IMR-90 (cell line): ENCODE measurements around the gene NEMP1. TPM values are rescaled to one million over a fixed set of nuclear protein-coding genes. Genes with fewer than 3 reads are reported as not detected.

Experiments
- ATAC-seq: fragments of 200-7000 bp; cut with Tn5 transposase; 2 replicates; pipeline ENCODE4 v1.9.1; 2020; ENCODE audit warnings: low read depth, mild to moderate bottlenecking, moderate library complexity
- BruUV-seq: library from RNA; stranded (reverse); fragments of 400-500 nt; replicated peaks from 2 replicates; lab custom pipeline; 2021; lab: Mats Ljungman, UMichigan
- CTCF ChIA-PET: fragments of 300-600 bp; formaldehyde crosslinking; extraction: SDS; loops from one replicate; lab custom pipeline; 2021; ENCODE audit warnings: antibody characterized with exemption; lab: Yijun Ruan, JAX
- POLR2A ChIA-PET: fragments of 300-600 bp; sonication (Branson Sonifier 250); formaldehyde crosslinking; loops from one replicate; lab custom pipeline; 2022; ENCODE audit warnings: antibody characterized with exemption; ENCODE audit not compliant: unreplicated experiment; lab: Charles Lee
- DNase-seq: peaks from one replicate; pipeline ENCODE4 v3.0.0; 2013
- H2AFZ ChIP-seq: replicated peaks from 2 replicates; pipeline ENCODE3; 2013; ENCODE audit warnings: low read length, mild to moderate bottlenecking; ENCODE audit not compliant: poor library complexity
- H2AK5ac ChIP-seq: 2 replicates; pipeline ENCODE4 v1.6.1; 2013; ENCODE audit warnings: low read depth, low read length, inconsistent platforms
- H2AK9ac ChIP-seq: replicated peaks from 2 replicates; pipeline ENCODE3; 2013; ENCODE audit warnings: mild to moderate bottlenecking, low read depth, low read length, moderate library complexity; ENCODE audit not compliant: poor library complexity
- H2BK120ac ChIP-seq: 2 replicates; pipeline ENCODE4 v1.6.1; 2013; ENCODE audit warnings: low read depth, low read length, inconsistent platforms
- H2BK15ac ChIP-seq: 3 replicates; pipeline ENCODE4 v1.6.1; 2013; ENCODE audit warnings: low read depth, low read length, inconsistent platforms
- H2BK20ac ChIP-seq: 2 replicates; pipeline ENCODE4 v1.6.1; 2013; ENCODE audit warnings: low read depth, mild to moderate bottlenecking, inconsistent platforms, low read length, moderate library complexity
- H2BK5ac ChIP-seq: 2 replicates; pipeline ENCODE4 v1.6.1; 2013; ENCODE audit warnings: mild to moderate bottlenecking, low read depth, low read length, inconsistent platforms; ENCODE audit not compliant: poor library complexity, severe bottlenecking
- H3K14ac ChIP-seq: replicated peaks from 2 replicates; pipeline ENCODE4 v1.6.1; 2013; ENCODE audit warnings: low read depth, low read length, inconsistent platforms
- H3K18ac ChIP-seq: 2 replicates; pipeline ENCODE4 v1.6.1; 2013; ENCODE audit warnings: low read depth, low read length, control low read depth
- H3K23ac ChIP-seq: 2 replicates; pipeline ENCODE4 v1.6.1; 2013; ENCODE audit warnings: low read depth, low read length, inconsistent platforms
- H3K27ac ChIP-seq: 2 replicates; pipeline ENCODE4 v1.5.1; 2013; ENCODE audit warnings: mild to moderate bottlenecking, control low read depth, low read length; ENCODE audit not compliant: insufficient read depth
- H3K27me3 ChIP-seq: 2 replicates; pipeline ENCODE4 v1.6.1; 2013; ENCODE audit warnings: low read length; ENCODE audit not compliant: control insufficient read depth, insufficient read depth
- H3K36me3 ChIP-seq: 2 replicates; pipeline ENCODE4 v1.6.1; 2013; ENCODE audit warnings: low read length, mixed read lengths; ENCODE audit not compliant: control insufficient read depth, insufficient read depth
- H3K4ac ChIP-seq: 2 replicates; pipeline ENCODE4 v1.6.1; 2013; ENCODE audit warnings: low read depth, low read length, inconsistent platforms
- H3K4me1 ChIP-seq: 2 replicates; pipeline ENCODE4 v1.6.1; 2013; ENCODE audit warnings: low read length, mixed read lengths; ENCODE audit not compliant: control insufficient read depth, insufficient read depth
- H3K4me2 ChIP-seq: 2 replicates; pipeline ENCODE4 v1.6.1; 2013; ENCODE audit warnings: low read depth, mild to moderate bottlenecking, control low read depth, low read length, moderate library complexity
- H3K4me3 ChIP-seq: 2 replicates; pipeline ENCODE4 v1.5.1; 2013; ENCODE audit warnings: low read depth, mild to moderate bottlenecking, control low read depth, low read length, moderate library complexity; ENCODE audit not compliant: insufficient read depth
- H3K56ac ChIP-seq: 2 replicates; pipeline ENCODE4 v1.6.1; 2013; ENCODE audit warnings: low read length, inconsistent platforms; ENCODE audit not compliant: insufficient read depth; ENCODE audit errors: extremely low read depth
- H3K79me1 ChIP-seq, 2 experiments: 2 replicates each; pipeline ENCODE4 v1.6.1; 2013; ENCODE audit warnings: low read length in 2 of 2, inconsistent platforms in 1 of 2, low read depth in 1 of 2
- H3K9ac ChIP-seq: 2 replicates; pipeline ENCODE4 v1.6.1; 2013; ENCODE audit warnings: low read depth, low read length, control low read depth
- H3K9me1 ChIP-seq: 2 replicates; pipeline ENCODE4 v1.6.1; 2013; ENCODE audit warnings: low read length, inconsistent platforms; ENCODE audit not compliant: insufficient read depth
- H3K9me3 ChIP-seq: 2 replicates; pipeline ENCODE4 v1.6.1; 2013; ENCODE audit warnings: low read length; ENCODE audit not compliant: control insufficient read depth, insufficient read depth
- H4K20me1 ChIP-seq: 2 replicates; pipeline ENCODE4 v1.6.1; 2013; ENCODE audit warnings: low read length, inconsistent platforms; ENCODE audit not compliant: insufficient read depth
- H4K5ac ChIP-seq: 2 replicates; pipeline ENCODE4 v1.6.1; 2013; ENCODE audit warnings: mild to moderate bottlenecking, low read depth, low read length, control low read depth
- H4K8ac ChIP-seq, 2 experiments: 2 replicates each; pipeline ENCODE4 v1.6.1; 2013; ENCODE audit warnings: low read depth in 2 of 2, low read length in 2 of 2, control low read depth in 1 of 2, inconsistent platforms in 1 of 2
- H4K91ac ChIP-seq: 2 replicates; pipeline ENCODE4 v1.6.1; 2013; ENCODE audit warnings: low read depth, low read length, inconsistent platforms; ENCODE audit not compliant: insufficient read depth
- BHLHE40 ChIP-seq: fragments of 150-350 bp; IDR thresholded peaks from 2 replicates; pipeline ENCODE4 v1.6.1; 2016; ENCODE audit warnings: mild to moderate bottlenecking, low read depth, low read length
- CEBPB ChIP-seq: IDR thresholded peaks from 2 replicates; pipeline ENCODE4 v1.6.1; 2012; ENCODE audit warnings: low read depth, low read length, improper control_type of control experiment
- FOS ChIP-seq: fragments of 150-350 bp; IDR thresholded peaks from 2 replicates; pipeline ENCODE4 v1.6.1; 2016; ENCODE audit warnings: low read depth, low read length
- POLR2A ChIP-seq: IDR thresholded peaks from 2 replicates; pipeline ENCODE4 v1.6.1; 2012; ENCODE audit warnings: mild to moderate bottlenecking, low read depth, low read length
- RCOR1 ChIP-seq: IDR thresholded peaks from 2 replicates; pipeline ENCODE4 v1.6.1; 2012; ENCODE audit warnings: mild to moderate bottlenecking, low read length, improper control_type of control experiment; ENCODE audit not compliant: insufficient replicate concordance
- RFX5 ChIP-seq: IDR thresholded peaks from 2 replicates; pipeline ENCODE4 v1.8.0; 2012; ENCODE audit warnings: low read depth, mild to moderate bottlenecking, low read length, moderate library complexity
- SMC3 ChIP-seq: fragments of 150-350 bp; IDR thresholded peaks from 2 replicates; pipeline ENCODE4 v1.6.1; 2016; ENCODE audit warnings: low read depth, mild to moderate bottlenecking, antibody characterized with exemption, low read length, moderate library complexity
- USF2 ChIP-seq: fragments of 150-350 bp; IDR thresholded peaks from 2 replicates; pipeline ENCODE4 v1.6.1; 2017; ENCODE audit warnings: mild to moderate bottlenecking, antibody characterized with exemption, low read length, low read depth
- WGBS, 2 experiments: methylation state at CpG; one replicate each; pipeline versions ENCODE4 v1.1.5 to v1.1.7; 2013; ENCODE audit warnings: missing lambda C conversion rate in 2 of 2; ENCODE audit not compliant: insufficient read length in 1 of 2; ENCODE audit errors: extremely low coverage in 2 of 2; 5-methylcytosine and 5-hydroxymethylcytosine counted together
- dilution Hi-C: fragments of 300-500 bp; cut with HindIII; formaldehyde crosslinking; loops from one replicate; pipeline ENCODE4 v1.14.3; 2018; ENCODE audit warnings: low sequenced_read_pairs; ENCODE audit not compliant: unreplicated experiment
- in situ Hi-C: fragments of 300-500 bp; cut with MboI; formaldehyde crosslinking; loops from 3 replicates; pipeline ENCODE4 v1.14.3; 2019; ENCODE audit warnings: low sequenced_read_pairs, inconsistent platforms, mixed read lengths
- intact Hi-C: fragments of 100-400 bp; cut with micrococcal nuclease; formaldehyde crosslinking; loops from 2 replicates; pipeline ENCODE4 v1.10.0; 2022
- polyA plus RNA-seq, 3 experiments: library from polyadenylated mRNA; depleted of rRNA; stranded (reverse); fragments of >200 nt; gene quantifications; 2 replicates each; pipeline ENCODE4 v1.2.3, GENCODE V29; 2012; ENCODE audit warnings: low replicate concordance in 1 of 3
- total RNA-seq: library from RNA; depleted of rRNA; stranded (reverse); fragments of >200 nt; gene quantifications from 2 replicates; pipeline ENCODE4 v1.2.3, GENCODE V29; 2012

Gene NEMP1
- total and polyA plus RNA-seq, 2 of the 4 experiments (the other 2 are of a cell fraction): 8.9 to 10.9 TPM

- Histone ChIP-seq H2AFZ (no peak overlapping the region), H2BK120ac (no peak overlapping the region), H2BK15ac (no peak overlapping the region), H3K27me3 (no peaks in the 10 kb centered on the region), H4K91ac (no peak overlapping the region), H3K9ac (no peak overlapping the region), H3K36me3 (peaks cover 45% of the 10 kb centered on the region), H3K14ac (no peak overlapping the region), H4K20me1 (peaks cover 18% of the 10 kb centered on the region; the same call in 1 of the 2 replicates), H2AK5ac (no peak overlapping the region), H3K4me1 (peaks cover 5% of the 10 kb centered on the region), H2BK5ac (no peak overlapping the region), H3K56ac (no peak overlapping the region), H3K18ac (no peak overlapping the region), H2AK9ac (no peak overlapping the region), H4K5ac (no peak overlapping the region), H3K79me1 (peaks cover 22 to 55% of the 10 kb centered on the region in 2 experiments), H3K9me1 (peaks cover 14% of the 10 kb centered on the region), H3K27ac (no peak overlapping the region), H3K23ac (no peak overlapping the region), H2BK20ac (no peak overlapping the region), H3K4me2 (no peak overlapping the region), H3K9me3 (no peaks in the 10 kb centered on the region), H4K8ac (no peak overlapping the region), H3K4me3 (no peak overlapping the region), H3K4ac (no peak overlapping the region)
- ChIA-PET POLR2A (no interaction called here), CTCF (no interaction called here)
- ATAC-seq (no peak), DNase-seq (no peak)
- intact Hi-C loops: no loop called here
- 100% methylated on average over 3 of the region's 9 CpGs; no CpG with 5 or more reads in 1 of the 2 experiments for WGBS, 2 experiments
- dilution Hi-C loops: no loop called here
- no TSS peak for BruUV-seq
- in situ Hi-C loops: no loop called here
- no peak for TF ChIP-seq SMC3
- TF ChIP-seq USF2: no peak
- no peak for TF ChIP-seq RCOR1
- no peak for TF ChIP-seq RFX5
- TF ChIP-seq BHLHE40: no peak
- no peak for TF ChIP-seq POLR2A
- TF ChIP-seq CEBPB: no peak
- TF ChIP-seq FOS: no peak
These were observed 27.6 kb upstream of the NEMP1 start for GRCh38 chr12:57106021-57106708.
